ENCODE measurements around the gene LEMD1.
"Not testable (repeated sequence)": the region's sequence is repeated elsewhere in the genome, so short reads cannot be mapped to it uniquely, and the experiment has no call there.

GRCh38 chr1:205406252-205406651 lies 15.6 kb downstream of the LEMD1 start:
- TF ChIP-seq POLR2AphosphoS5, CTCF, POLR2A (IDR thresholded peaks at IDR 0.05): not testable (repeated sequence)

All from stomach (tissue), 4 donors.